Measurements from ENCODE around the gene CAMK1D. TPM values are rescaled to one million over a fixed set of nuclear protein-coding genes. Genes with fewer than 3 reads are reported as not detected.

Gene CAMK1D
- total and polyA plus RNA-seq, 10 of the 15 experiments (the other 5 are each of a cell fraction or from before 2014, with no cell fraction given), result 2.1 to 35.5 (median 14.7) TPM

GRCh38 chr10:12538491-12538995, 189.2 kb downstream of the CAMK1D start (continued):
- TF ChIP-seq E2F8 (IDR thresholded peaks at IDR 0.05; ENCODE audit: low read depth, partially characterized antibody), result no peak

- POLR2A ChIA-PET, result interaction anchor here (0.5 kb wide), 2 partner anchors 8 to 34 kb away, joined by 3 to 9 read pairs; no protein-coding TSS in a partner anchor
- Histone ChIP-seq H3K9me3 (replicated peaks; ENCODE audit: control insufficient read depth, insufficient read depth, low read length) (no peaks in the 10 kb centered on the region), H3K36me3 (ENCODE audit: control insufficient read depth in 2 of 2, insufficient read depth in 2 of 2, low read length in 1 of 2) (no peaks in the 10 kb centered on the region), H3K9ac (ENCODE audit: control insufficient read depth, insufficient read depth, low read length) (no peak overlapping the region), H3K4me1 (ENCODE audit: control insufficient read depth, insufficient read depth, low read length) (no peaks in the 10 kb centered on the region), H3K79me2 (ENCODE audit: control insufficient read depth, insufficient read depth, low read length) (no peaks in the 10 kb centered on the region), H3K4me3 (no peak overlapping the region), H4K20me1 (ENCODE audit: control insufficient read depth, insufficient read depth) (no peaks in the 10 kb centered on the region), H3K4me2 (ENCODE audit: control insufficient read depth, insufficient read depth) (no peak overlapping the region), H3K27ac (ENCODE audit: control insufficient read depth, insufficient read depth) (no peak overlapping the region), H3K27me3 (replicated peaks in 1 of 2; ENCODE audit: control insufficient read depth in 2 of 2, insufficient read depth in 2 of 2, low read length in 1 of 2) (no peaks in the 10 kb centered on the region), H2AFZ (ENCODE audit: control insufficient read depth, low read depth, low read length) (no peak overlapping the region)
- FAIRE-seq (no peak), ATAC-seq (no peak), DNase-seq (ENCODE audit: low read depth, low spot score) (no peak)
- no TSS peak for BruUV-seq (replicated peaks)
- CTCF ChIA-PET, result interaction anchor here (2.1 kb wide), 1 partner anchor 56 kb away, joined by 4 read pairs; no protein-coding TSS in a partner anchor
- intact Hi-C loops (cut with micrococcal nuclease; ENCODE audit: unreplicated experiment), result no loop called here
- over 99% methylated on average over 7 of the region's 7 CpGs for WGBS (ENCODE audit: insufficient coverage, insufficient replicate concordance, low lambda C conversion rate, missing lambda C conversion rate)
- RAD21 ChIA-PET (ENCODE audit: unreplicated experiment), result interaction anchor here (0.7 kb wide), 1 partner anchor 117 kb away, joined by 3 read pairs; no protein-coding TSS in a partner anchor
- no peak for TF ChIP-seq RAD21 (IDR thresholded peaks at IDR 0.05; ENCODE audit: insufficient read depth, low read depth, low read length)
- no peak for TF ChIP-seq SUPT20H (IDR thresholded peaks at IDR 0.05; ENCODE audit: borderline replicate concordance, control insufficient read depth, low read depth, low read length)
- no peak for TF ChIP-seq TCF3 (IDR thresholded peaks at IDR 0.05; ENCODE audit: borderline replicate concordance, insufficient read depth, low read depth, low read length)
- TF ChIP-seq HDAC6 (IDR thresholded peaks at IDR 0.05; ENCODE audit: unreplicated experiment), result no peak
- in situ Hi-C loops (cut with MboI), result no loop called here
- SMC1A ChIA-PET (ENCODE audit: uncharacterized antibody, unreplicated experiment), result interaction anchor here (1.0 to 1.3 kb wide), 5 partner anchors 11 to 173 kb away, joined by 3 read pairs; no protein-coding TSS in a partner anchor
These were observed 190.2 kb downstream of the CAMK1D start for GRCh38 chr10:12539350-12540164.

Measured in GM12878 (cell line).